PFSK-1 (cell line): Measurements from ENCODE around the gene GIGYF1.

Experiments
- FOXP2 ChIP-seq: optimal IDR thresholded peaks from 2 replicates; pipeline ENCODE3; 2011; ENCODE audit warnings: borderline replicate concordance, control low read depth, inconsistent platforms; ENCODE audit not compliant: insufficient read depth; ENCODE audit errors: extremely low read length, extremely low read depth
- POLR2AphosphoS5 ChIP-seq: IDR thresholded peaks from 2 replicates; pipeline ENCODE4 v1.6.1; 2012; ENCODE audit warnings: low read depth, mild to moderate bottlenecking, control low read depth, low read length, moderate library complexity
- REST ChIP-seq, 2 experiments: IDR thresholded peaks; 2 replicates each; pipeline versions ENCODE4 v1.6.1 to v1.8.0; 2011 to 2012; ENCODE audit warnings: low read depth in 2 of 2, low read length in 2 of 2, control low read depth in 1 of 2, inconsistent platforms in 1 of 2, mild to moderate bottlenecking in 1 of 2, moderate library complexity in 1 of 2; ENCODE audit not compliant: insufficient read depth in 1 of 2
- SIN3A ChIP-seq: IDR thresholded peaks from 2 replicates; pipeline ENCODE4 v1.6.1; 2012; ENCODE audit warnings: mild to moderate bottlenecking, low read length, moderate library complexity, borderline replicate concordance; ENCODE audit not compliant: insufficient read depth
- TAF1 ChIP-seq: IDR thresholded peaks from 2 replicates; pipeline ENCODE4 v1.6.1; 2012; ENCODE audit warnings: low read length, control low read depth, borderline replicate concordance; ENCODE audit not compliant: insufficient read depth

GIGYF1 gene

GRCh38 chr7:100723732-100724275, 29.8 kb upstream of the GIGYF1 start:
- no peak for TF ChIP-seq FOXP2
- TF ChIP-seq POLR2AphosphoS5 = no peak
- no peak for TF ChIP-seq TAF1
- TF ChIP-seq SIN3A = no peak
- TF ChIP-seq REST (IDR thresholded peaks at IDR 0.05; ENCODE audit: insufficient read depth in 1 of 2, low read depth in 2 of 2, low read length in 2 of 2) = no peak

- TF ChIP-seq REST (IDR thresholded peaks at IDR 0.05; ENCODE audit: insufficient read depth in 1 of 2, low read depth in 2 of 2, low read length in 2 of 2) (no peak), FOXP2 (no peak), TAF1 (no peak), SIN3A (no peak), POLR2AphosphoS5 (no peak)
Observed at GRCh38 chr7:100722480-100723212, 28.6 kb upstream of the GIGYF1 start.

GRCh38 chr7:100721505-100721812, 27.4 kb upstream of the GIGYF1 start:
- TF ChIP-seq REST (IDR thresholded peaks at IDR 0.05; ENCODE audit: insufficient read depth in 1 of 2, low read depth in 2 of 2, low read length in 2 of 2) (no peak), TAF1 (no peak), FOXP2 (no peak), POLR2AphosphoS5 (no peak), SIN3A (no peak)

- TF ChIP-seq POLR2AphosphoS5 = no peak
- TF ChIP-seq SIN3A = no peak
- no peak for TF ChIP-seq TAF1
- no peak for TF ChIP-seq FOXP2
- TF ChIP-seq REST (IDR thresholded peaks at IDR 0.05; ENCODE audit: insufficient read depth in 1 of 2, low read depth in 2 of 2, low read length in 2 of 2) = no peak
Observed at GRCh38 chr7:100720671-100721504, 26.8 kb upstream of the GIGYF1 start.
